Kidney (tissue), 14 donors: ENCODE data around the gene ZNF620. TPM values are rescaled to one million over a fixed set of nuclear protein-coding genes. Genes with fewer than 3 reads are reported as not detected.

Experiments used
- DNase-seq, 5 donors: peaks; one replicate each; pipeline ENCODE4 v3.0.0-alpha.2; 2013 to 2020
- FAIRE-seq: peaks from 2 replicates; lab custom pipeline; 2012; peaks lifted over from hg19 to GRCh38; lab: Jason Lieb, UNC
- H3K27ac ChIP-seq, 2 donors: one replicate each; pipeline ENCODE4 v1.7.0; 2013; ENCODE audit warnings: low read depth in 2 of 2, low read length in 2 of 2, inconsistent platforms in 1 of 2
- H3K27me3 ChIP-seq: one replicate; pipeline ENCODE4 v1.7.1; 2013; ENCODE audit warnings: low read length, inconsistent platforms; ENCODE audit not compliant: control insufficient read depth, insufficient read depth
- H3K36me3 ChIP-seq, 3 donors: one replicate each; pipeline versions ENCODE4 v1.7.0 to v1.7.1; 2013; ENCODE audit warnings: low read length in 3 of 3, control low read depth in 1 of 3, inconsistent platforms in 1 of 3; ENCODE audit not compliant: insufficient read depth in 3 of 3, control insufficient read depth in 2 of 3
- H3K4me1 ChIP-seq, 3 donors: one replicate each; pipeline versions ENCODE4 v1.7.0 to v1.7.1; 2013; ENCODE audit warnings: low read length in 3 of 3, inconsistent platforms in 1 of 3, low read depth in 1 of 3; ENCODE audit not compliant: control insufficient read depth in 2 of 3, insufficient read depth in 2 of 3
- H3K4me3 ChIP-seq, 3 donors: one replicate each; pipeline versions ENCODE4 v1.7.0 to v1.8.1; 2013; ENCODE audit warnings: low read length in 3 of 3, control low read depth in 1 of 3, inconsistent platforms in 1 of 3
- H3K9ac ChIP-seq, 3 donors: one replicate each; pipeline versions ENCODE4 v1.7.0 to v1.7.1; 2013; ENCODE audit warnings: low read length in 3 of 3, control low read depth in 1 of 3, inconsistent platforms in 1 of 3
- H3K9me3 ChIP-seq, 3 donors: one replicate each; pipeline versions ENCODE4 v1.7.0 to v1.7.1; 2013; ENCODE audit warnings: low read length in 3 of 3, control low read depth in 1 of 3, inconsistent platforms in 1 of 3; ENCODE audit not compliant: control insufficient read depth in 2 of 3, insufficient read depth in 1 of 3
- intact Hi-C: fragments of 100-400 bp; cut with DNase I; formaldehyde crosslinking; loops from one replicate; pipeline ENCODE4 v1.11.1; 2022
- polyA plus RNA-seq: library from polyadenylated mRNA; stranded (reverse); fragments of 350-450 nt; fragmentation: Illumina TruSeq; extraction: RNeasy Lipid Tissue Mini Kit (QIAGEN cat#74804); gene quantifications from one replicate; pipeline ENCODE4 v1.2.3, GENCODE V29; 2014; ENCODE audit warnings: low read depth, low replicate concordance; ENCODE audit not compliant: insufficient read depth
- total RNA-seq: library from RNA; stranded (reverse); fragmentation: NEBNext Ultra II Directional; extraction: Animal tissue kit (Norgen Biotek cat#: 25700); gene quantifications from one replicate; pipeline ENCODE4 v1.2.1, GENCODE V29; 2021
- TF ChIP-seq, protein P1 (sequence below): IDR thresholded peaks from 3 replicates; pipeline ENCODE4 v1.5.1; 2012; ENCODE audit warnings: mild to moderate bottlenecking, moderate library complexity, borderline replicate concordance; ENCODE audit not compliant: insufficient read depth; ENCODE audit errors: extremely low read depth
- donor health status: control.
- donor health status: control.
- donor health status: control.
- donor health status: control.
- donor health status: control.
- donor health status: DM: yes; HTN: yes; CAD: no.
- donor health status: Normal renal cell carcinoma (clear cell type).

ZNF620 gene
- total and polyA plus RNA-seq, 2 donors from 2014 or later = 2.8 to 6.9 TPM

DNA sequence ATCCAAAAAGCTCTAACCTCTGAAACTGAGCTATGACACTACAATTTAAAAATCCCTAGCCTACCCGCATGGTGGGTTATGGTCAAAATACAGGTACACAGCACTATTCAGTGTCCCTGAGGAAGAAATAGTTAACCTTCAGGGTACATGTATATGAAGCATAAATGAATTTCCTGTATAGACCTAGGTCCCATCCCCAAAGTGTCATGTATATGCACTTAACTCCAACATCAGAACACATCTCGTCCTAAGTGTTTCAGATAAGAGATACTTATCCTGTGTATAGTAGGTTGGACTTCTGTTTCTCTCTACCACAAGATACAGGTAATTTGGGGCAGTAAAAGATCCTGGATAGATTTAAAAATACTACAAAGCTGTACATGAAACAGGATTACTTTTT, 42.3 kb upstream of the ZNF620 start:
- H3K9me3 ChIP-seq = no peaks in the 10 kb centered on the region
- no peak for FAIRE-seq

DNA sequence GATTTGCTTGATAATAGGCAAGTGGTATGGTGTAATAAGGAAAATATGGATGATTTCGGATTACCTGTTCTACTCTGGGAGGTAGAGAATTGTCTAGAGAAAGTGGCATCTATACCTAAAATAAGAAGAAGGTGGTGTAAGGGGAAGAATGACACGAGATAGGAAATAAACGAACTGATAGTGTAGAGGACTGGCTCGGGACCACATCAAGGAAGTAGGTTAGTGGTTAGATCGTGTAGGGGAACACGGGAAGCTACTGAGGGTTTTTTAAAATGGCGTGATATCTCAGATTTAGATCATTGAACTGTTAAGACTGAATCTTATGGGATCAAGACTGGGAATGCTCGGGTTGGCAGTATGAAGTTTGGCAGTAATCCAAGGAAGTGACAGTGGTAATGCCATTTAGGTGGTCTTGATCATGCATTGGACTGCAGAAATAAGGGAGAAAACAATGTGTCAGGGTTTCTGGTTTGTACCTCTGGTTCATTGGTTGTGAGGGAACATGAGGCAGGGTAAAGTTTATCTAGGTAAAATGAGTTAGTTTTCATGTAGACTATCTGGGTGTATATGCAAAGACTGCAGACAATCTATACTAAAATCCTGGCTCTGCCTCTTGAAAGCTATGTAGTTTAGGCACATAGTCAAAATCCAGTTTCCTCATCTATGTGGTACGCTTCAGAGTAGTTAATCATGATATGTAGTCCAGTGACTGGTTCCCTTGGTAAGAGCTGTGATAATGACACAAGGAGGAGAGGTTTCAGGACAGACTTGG, 41.3 kb upstream of the ZNF620 start:
- FAIRE-seq (no peak), DNase-seq (no peak)
- H3K36me3 ChIP-seq = peaks cover 4 to 34% (median 20%) of the 10 kb centered on the region in 3 donors
- intact Hi-C loops = no loop called here
- TF ChIP-seq, protein P1, sequence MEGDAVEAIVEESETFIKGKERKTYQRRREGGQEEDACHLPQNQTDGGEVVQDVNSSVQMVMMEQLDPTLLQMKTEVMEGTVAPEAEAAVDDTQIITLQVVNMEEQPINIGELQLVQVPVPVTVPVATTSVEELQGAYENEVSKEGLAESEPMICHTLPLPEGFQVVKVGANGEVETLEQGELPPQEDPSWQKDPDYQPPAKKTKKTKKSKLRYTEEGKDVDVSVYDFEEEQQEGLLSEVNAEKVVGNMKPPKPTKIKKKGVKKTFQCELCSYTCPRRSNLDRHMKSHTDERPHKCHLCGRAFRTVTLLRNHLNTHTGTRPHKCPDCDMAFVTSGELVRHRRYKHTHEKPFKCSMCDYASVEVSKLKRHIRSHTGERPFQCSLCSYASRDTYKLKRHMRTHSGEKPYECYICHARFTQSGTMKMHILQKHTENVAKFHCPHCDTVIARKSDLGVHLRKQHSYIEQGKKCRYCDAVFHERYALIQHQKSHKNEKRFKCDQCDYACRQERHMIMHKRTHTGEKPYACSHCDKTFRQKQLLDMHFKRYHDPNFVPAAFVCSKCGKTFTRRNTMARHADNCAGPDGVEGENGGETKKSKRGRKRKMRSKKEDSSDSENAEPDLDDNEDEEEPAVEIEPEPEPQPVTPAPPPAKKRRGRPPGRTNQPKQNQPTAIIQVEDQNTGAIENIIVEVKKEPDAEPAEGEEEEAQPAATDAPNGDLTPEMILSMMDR = no peak
- H3K27me3 ChIP-seq = no peaks in the 10 kb centered on the region
- no peaks in the 10 kb centered on the region for H3K4me1 ChIP-seq
- no peak overlapping the region for H3K9ac ChIP-seq
- H3K9me3 ChIP-seq = no peaks in the 10 kb centered on the region
- no peak overlapping the region for H3K4me3 ChIP-seq
- H3K27ac ChIP-seq = no peak overlapping the region

More for the DNA sequence above, 42.3 kb upstream of the ZNF620 start:
- Histone ChIP-seq H3K36me3 (peaks cover 4 to 42% (median 22%) of the 10 kb centered on the region in 3 donors), H3K27me3 (no peaks in the 10 kb centered on the region), H3K9ac (no peak overlapping the region), H3K4me3 (no peak overlapping the region), H3K27ac (no peak overlapping the region), H3K4me1 (peaks cover under 1 to 2% (median 1%) of the 10 kb centered on the region in 3 donors)
- DNase-seq = no peak
- TF ChIP-seq, protein P1 = no peak
- intact Hi-C loops = no loop called here

DNA sequence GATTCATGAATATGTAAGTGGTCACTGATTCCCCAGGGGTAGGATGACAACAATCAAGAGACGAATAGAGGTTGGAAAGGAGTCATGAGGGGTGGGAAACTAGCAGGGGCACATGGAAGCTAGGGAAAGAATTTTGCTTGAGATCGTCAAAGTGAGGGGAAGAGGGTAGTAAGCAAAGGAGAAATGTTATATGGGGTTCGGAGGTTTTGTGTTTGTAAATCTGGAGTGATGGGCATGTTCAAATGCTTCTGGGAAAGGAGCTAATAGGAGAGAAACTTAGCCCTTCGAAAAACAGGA, 40.8 kb upstream of the ZNF620 start:
- no peaks in the 10 kb centered on the region for H3K9me3 ChIP-seq
- peaks cover 4 to 30% (median 20%) of the 10 kb centered on the region in 3 donors for H3K36me3 ChIP-seq
- H3K4me1 ChIP-seq = no peaks in the 10 kb centered on the region
- H3K4me3 ChIP-seq = no peak overlapping the region
- H3K9ac ChIP-seq = no peak overlapping the region
- intact Hi-C loops = no loop called here
- H3K27me3 ChIP-seq = no peaks in the 10 kb centered on the region
- no peak for DNase-seq
- TF ChIP-seq, protein P1 = no peak
- no peak for FAIRE-seq
- no peak overlapping the region for H3K27ac ChIP-seq

DNA sequence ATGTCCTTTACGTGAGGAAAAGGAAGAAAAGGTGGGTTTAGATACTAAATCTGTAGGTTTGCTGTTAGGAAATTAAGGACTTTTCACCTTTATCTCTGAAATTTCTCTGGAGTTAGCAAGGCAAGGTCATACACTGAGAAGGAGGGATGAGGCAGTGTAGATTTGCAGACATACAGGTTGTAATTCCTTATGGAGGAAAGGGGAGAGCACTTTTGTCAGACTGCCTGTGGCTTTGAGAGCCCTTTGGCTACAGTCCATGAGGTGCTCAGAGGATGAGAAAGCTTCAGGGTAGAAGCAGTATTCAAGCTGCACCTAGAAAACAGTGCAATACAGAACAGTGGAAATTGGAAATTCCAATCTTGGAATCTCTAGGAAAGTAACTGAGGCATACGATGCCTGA, 40.4 kb upstream of the ZNF620 start:
- no peaks in the 10 kb centered on the region for H3K9me3 ChIP-seq
- no peak overlapping the region for H3K27ac ChIP-seq
- intact Hi-C loops = no loop called here
- H3K27me3 ChIP-seq = no peaks in the 10 kb centered on the region
- DNase-seq = no peak
- H3K4me1 ChIP-seq = no peaks in the 10 kb centered on the region
- peaks cover 4 to 27% (median 20%) of the 10 kb centered on the region in 3 donors for H3K36me3 ChIP-seq
- FAIRE-seq = no peak
- H3K4me3 ChIP-seq = no peak overlapping the region
- TF ChIP-seq, protein P1 = no peak
- H3K9ac ChIP-seq = no peak overlapping the region
